VCaP (cell line): ENCODE results near the gene TRAK2.

ENCODE experiments used
- H3K27ac ChIP-seq: fragments of 450-650 bp; 2 replicates; pipeline ENCODE4 v1.5.1; 2017
- CTCF ChIP-seq: fragments of 450-650 bp; conservative IDR thresholded peaks from 2 replicates; pipeline ENCODE4 v1.5.1; 2017; ENCODE audit warnings: mild to moderate bottlenecking, moderate library complexity

The TRAK2 gene

GRCh38 chr2:201448061-201448460 lies 3.2 kb downstream of the TRAK2 start:
- no peak for TF ChIP-seq CTCF

DNA sequence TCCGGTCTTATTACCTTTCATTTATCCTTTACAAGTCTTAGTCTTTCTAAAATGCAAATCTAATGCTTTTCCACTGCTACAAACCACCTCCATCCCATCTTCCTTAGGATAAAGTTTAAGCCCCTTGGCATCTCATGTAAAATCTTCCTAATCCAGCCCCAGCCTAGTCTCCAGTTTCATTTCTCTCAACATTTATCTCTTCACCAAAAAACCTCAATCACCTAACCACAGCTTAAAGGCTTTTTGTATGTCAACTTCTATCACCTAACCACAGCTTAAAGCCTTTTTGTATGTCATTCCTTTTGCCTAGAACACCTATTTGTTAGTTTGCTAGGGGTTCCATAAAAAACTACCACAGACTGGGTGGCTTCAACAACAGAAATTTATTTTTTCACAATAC lies 4.2 kb downstream of the TRAK2 start:
- no peak overlapping the region for H3K27ac ChIP-seq
- no peak for TF ChIP-seq CTCF

More at GRCh38 chr2:201448061-201448460, 3.2 kb downstream of the TRAK2 start:
- no peak overlapping the region for H3K27ac ChIP-seq

- no peak overlapping the region for H3K27ac ChIP-seq
- TF ChIP-seq CTCF: no peak
These were observed 6.4 kb downstream of the TRAK2 start for GRCh38 chr2:201444746-201445465.

DNA sequence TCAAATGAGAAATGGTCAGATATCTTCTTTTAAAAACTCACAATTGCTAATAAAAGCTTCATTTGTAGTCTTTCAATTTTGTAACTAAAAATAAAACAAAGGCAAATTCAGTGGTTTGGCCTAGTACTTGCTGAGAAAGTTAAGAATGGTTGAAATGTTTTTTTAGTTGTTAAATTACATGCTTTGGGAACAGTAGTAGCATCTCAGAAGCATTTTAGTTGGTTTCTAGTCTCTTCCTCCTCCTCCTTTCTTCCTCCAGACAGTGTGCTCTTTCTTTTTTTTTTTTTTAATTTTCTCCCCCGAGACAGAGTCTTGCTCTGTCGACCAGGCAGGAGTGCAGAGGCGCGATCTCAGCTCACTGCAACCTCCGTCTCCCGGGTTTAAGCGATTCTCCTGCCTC lies 9.8 kb downstream of the TRAK2 start:
- peak overlapping the region; percentile 88 for H3K27ac ChIP-seq
- TF ChIP-seq CTCF: no peak

DNA sequence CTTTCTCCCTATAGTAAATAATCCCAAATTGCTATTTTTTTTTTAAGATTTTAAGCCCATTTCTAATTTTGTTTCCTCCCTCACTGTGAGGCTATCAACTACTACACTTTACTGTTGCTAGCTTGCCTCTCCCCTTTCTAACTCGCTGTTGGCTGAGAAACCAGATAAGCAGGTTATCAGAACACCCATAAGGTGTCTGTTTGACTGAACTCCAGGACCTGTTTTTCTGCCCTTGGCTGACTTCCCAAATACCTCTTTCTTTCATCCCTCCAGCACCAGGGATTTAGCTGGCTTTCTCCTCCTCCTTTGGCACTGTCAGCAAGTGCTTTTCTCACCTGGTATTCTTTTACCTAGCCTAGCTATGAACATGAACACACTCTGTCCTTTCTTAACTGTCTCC lies 11.1 kb downstream of the TRAK2 start:
- peak overlapping the region; percentile 88 for H3K27ac ChIP-seq
- no peak for TF ChIP-seq CTCF

GRCh38 chr2:201439336-201439922 lies 11.8 kb downstream of the TRAK2 start:
- H3K27ac ChIP-seq: peak overlapping the region; percentile 88

- no peak for TF ChIP-seq CTCF
- H3K27ac ChIP-seq: no peak overlapping the region
These were observed 15.1 kb downstream of the TRAK2 start for GRCh38 chr2:201436141-201436540.

DNA sequence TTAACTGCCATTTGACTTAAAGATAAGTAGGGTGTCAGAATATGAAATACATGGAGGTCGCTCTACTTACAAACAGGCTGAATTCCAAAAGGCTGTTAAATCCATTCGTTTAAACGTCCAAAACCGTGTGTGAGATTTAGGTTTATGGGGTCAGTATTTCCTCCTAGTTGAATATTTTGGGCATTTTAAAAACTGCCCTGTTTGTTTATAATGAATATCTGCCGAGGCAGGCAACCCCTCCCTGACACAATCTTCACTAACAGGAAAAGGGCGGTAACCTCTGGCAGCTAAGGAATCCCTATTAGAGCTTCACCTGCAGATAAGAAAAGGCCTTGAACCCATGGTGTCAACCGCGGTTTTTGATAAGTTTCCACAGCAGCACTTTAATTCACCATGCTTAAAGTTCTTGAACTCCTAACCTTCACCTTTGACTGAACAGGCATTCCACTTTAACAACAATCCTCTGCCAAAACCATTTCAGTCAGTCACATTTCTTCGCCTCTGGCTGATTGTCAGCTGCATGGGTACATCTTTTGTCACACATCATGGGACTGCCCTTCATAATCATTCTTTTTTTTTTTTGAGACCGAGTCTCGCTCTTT lies 17.8 kb downstream of the TRAK2 start:
- H3K27ac ChIP-seq: no peak overlapping the region

More for the DNA sequence above, 17.8 kb downstream of the TRAK2 start:
- TF ChIP-seq CTCF: no peak
